Activated T-cell treated with anti-CD3 and anti-CD28 coated beads, Interleukin-2, amount 50 U/mL, for 72 hours (primary cell): ENCODE data around the gene MAST4. TPM values are rescaled to one million over a fixed set of nuclear protein-coding genes. Genes with fewer than 3 reads are reported as not detected.

ENCODE experiments used
- ATAC-seq, 2 donors: fragments of 150-1000 bp; cut with Tn5 transposase; replicated peaks in 1 of 2; 2 replicates each; pipeline ENCODE4 v1.10.0; 2021; ENCODE audit warnings: moderate library complexity in 2 of 2, mild to moderate bottlenecking in 1 of 2
- DNase-seq, 2 donors: peaks; one replicate each; pipeline ENCODE4 v3.0.0; 2021 to 2022; ENCODE audit warnings: mixed read lengths in 1 of 2
- H3K27ac Mint-ChIP-seq: one replicate; pipeline ENCODE4 v1.8.0; 2022; ENCODE audit warnings: mild to moderate bottlenecking, moderate library complexity, mixed read lengths
- H3K27me3 Mint-ChIP-seq: one replicate; pipeline ENCODE4 v1.8.0; 2022; ENCODE audit warnings: low read depth, mixed read lengths
- H3K36me3 Mint-ChIP-seq, 2 donors: one replicate each; pipeline ENCODE4 v1.8.0; 2022; ENCODE audit warnings: mixed read lengths in 2 of 2, mild to moderate bottlenecking in 1 of 2; ENCODE audit not compliant: insufficient read depth in 2 of 2
- H3K4me1 Mint-ChIP-seq: one replicate; pipeline ENCODE4 v1.8.0; 2022; ENCODE audit warnings: low read depth, mixed read lengths
- H3K4me3 Mint-ChIP-seq, 2 donors: one replicate each; pipeline ENCODE4 v1.8.0; 2022; ENCODE audit warnings: mild to moderate bottlenecking in 2 of 2, mixed read lengths in 2 of 2, moderate library complexity in 2 of 2
- H3K9me3 Mint-ChIP-seq, 2 donors: one replicate each; pipeline ENCODE4 v1.8.0; 2022; ENCODE audit warnings: mixed read lengths in 2 of 2
- total RNA-seq, 2 donors: library from RNA; stranded (reverse); gene quantifications; one replicate each; pipeline ENCODE4 v1.2.3, GENCODE V29; 2022

MAST4 gene
- 10 to 100 TPM; 32.9 to 38.3 TPM for total RNA-seq

DNA sequence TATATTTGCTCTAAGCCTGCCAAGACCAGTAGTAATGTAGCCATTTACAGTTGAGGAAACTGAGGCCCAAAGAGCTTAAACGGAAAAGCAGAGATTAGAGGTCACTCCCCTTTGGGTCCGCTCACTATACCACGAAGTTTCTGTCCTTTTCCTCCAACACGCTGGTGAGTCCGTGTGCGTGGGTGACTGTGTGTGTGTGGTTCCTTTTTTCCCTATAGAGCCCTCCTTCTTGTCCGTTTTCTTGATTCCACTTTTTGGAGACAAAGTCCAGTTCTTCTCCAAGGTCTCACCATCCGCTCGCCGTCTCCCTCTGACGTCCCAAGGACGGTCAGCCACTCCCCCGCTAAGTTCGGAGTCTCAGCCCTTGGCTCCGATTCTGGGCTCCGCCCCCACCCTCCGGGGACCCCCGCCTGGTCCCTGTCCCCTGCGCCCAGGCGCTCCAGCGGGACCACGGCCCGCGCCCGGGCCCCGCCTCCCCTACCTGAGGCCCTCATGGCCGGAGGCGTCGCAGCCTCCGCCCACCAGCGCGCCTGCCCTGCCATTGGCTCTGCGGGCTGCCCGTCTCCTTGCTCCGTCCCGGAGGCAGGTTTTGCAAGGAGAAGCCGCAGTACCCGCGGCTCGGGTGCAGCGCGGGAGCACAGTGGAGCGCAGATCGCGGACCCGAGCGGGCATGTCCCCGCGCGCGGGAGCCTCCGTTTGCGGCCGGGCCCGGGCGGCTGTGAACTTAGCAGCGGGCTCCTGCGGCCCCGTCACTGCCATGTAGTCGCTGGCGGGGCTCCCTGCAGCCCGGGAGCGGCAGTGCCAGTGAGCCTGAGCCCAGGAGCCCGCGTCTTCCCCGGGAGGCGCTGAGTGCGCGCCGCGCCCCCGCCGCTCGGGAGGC, at the start of gene MAST4:
TSS of gene MAST4 (plus strand) at position 638 of the 880 bp plus-strand sequence. CDS start 263 bp downstream, outside the sequence.
- no peak within 1 kb of the TSS for H3K27ac Mint-ChIP-seq
- peak; percentile 95 for ATAC-seq
- H3K27me3 Mint-ChIP-seq: peaks cover 79% of the 10 kb centered on the region
- peaks cover 18% of the 10 kb centered on the region for H3K4me1 Mint-ChIP-seq
- peak; percentile 80 to 88 for DNase-seq
- no peaks in the 10 kb centered on the region for H3K36me3 Mint-ChIP-seq
- no peaks in the 10 kb centered on the region for H3K9me3 Mint-ChIP-seq
- H3K4me3 Mint-ChIP-seq: peak within 1 kb of the TSS; percentile 82 to 88

GRCh38 chr5:66546541-66546940, 49.7 kb upstream of the MAST4 start:
- Mint-ChIP-seq H3K36me3 (peaks cover 5 to 9% of the 10 kb centered on the region in 2 donors), H3K9me3 (peaks cover 6 to 8% of the 10 kb centered on the region in 2 donors), H3K27ac (no peak overlapping the region), H3K27me3 (peaks cover 23% of the 10 kb centered on the region), H3K4me1 (peaks cover 7% of the 10 kb centered on the region), H3K4me3 (no peak overlapping the region)
- ATAC-seq: no peak
- no peak for DNase-seq

GRCh38 chr5:66551338-66551737, 44.9 kb upstream of the MAST4 start:
- Mint-ChIP-seq H3K4me3 (no peak overlapping the region), H3K4me1 (peaks cover 25% of the 10 kb centered on the region), H3K36me3 (peaks cover 7 to 13% of the 10 kb centered on the region in 2 donors), H3K9me3 (peaks cover 7 to 9% of the 10 kb centered on the region in 2 donors), H3K27ac (no peak overlapping the region), H3K27me3 (peaks cover 19% of the 10 kb centered on the region)
- ATAC-seq (no peak), DNase-seq (no peak)

- peaks cover 19% of the 10 kb centered on the region for H3K27me3 Mint-ChIP-seq
- H3K9me3 Mint-ChIP-seq: peaks cover 7 to 9% of the 10 kb centered on the region in 2 donors
- H3K4me1 Mint-ChIP-seq: peaks cover 25% of the 10 kb centered on the region
- peaks cover 7 to 13% of the 10 kb centered on the region in 2 donors for H3K36me3 Mint-ChIP-seq
- no peak overlapping the region for H3K4me3 Mint-ChIP-seq
- DNase-seq (no peak), ATAC-seq (no peak)
- H3K27ac Mint-ChIP-seq: no peak overlapping the region
These were observed 44.2 kb upstream of the MAST4 start for GRCh38 chr5:66551945-66552344.

GRCh38 chr5:66553368-66553912, 42.8 kb upstream of the MAST4 start:
- peaks cover 7% of the 10 kb centered on the region in 2 donors for H3K9me3 Mint-ChIP-seq
- H3K4me1 Mint-ChIP-seq: peaks cover 29% of the 10 kb centered on the region
- no peak overlapping the region for H3K27ac Mint-ChIP-seq
- ATAC-seq: no peak
- H3K27me3 Mint-ChIP-seq: peaks cover 19% of the 10 kb centered on the region
- peak overlapping the region; percentile 20 to 62 for H3K4me3 Mint-ChIP-seq
- DNase-seq: no peak
- H3K36me3 Mint-ChIP-seq: peaks cover 5 to 9% of the 10 kb centered on the region in 2 donors

- ATAC-seq (peak; percentile 90 to 91), DNase-seq (peak; percentile 61 to 70)
- H3K9me3 Mint-ChIP-seq: peaks cover 4 to 6% of the 10 kb centered on the region in 2 donors
- peak overlapping the region; percentile 20 to 62 for H3K4me3 Mint-ChIP-seq
- peaks cover 35% of the 10 kb centered on the region for H3K4me1 Mint-ChIP-seq
- H3K27me3 Mint-ChIP-seq: peaks cover 15% of the 10 kb centered on the region
- H3K27ac Mint-ChIP-seq: peak overlapping the region; percentile 14
- H3K36me3 Mint-ChIP-seq: peaks cover 4 to 9% of the 10 kb centered on the region in 2 donors
These were observed 42.1 kb upstream of the MAST4 start for GRCh38 chr5:66553916-66554575.

DNA sequence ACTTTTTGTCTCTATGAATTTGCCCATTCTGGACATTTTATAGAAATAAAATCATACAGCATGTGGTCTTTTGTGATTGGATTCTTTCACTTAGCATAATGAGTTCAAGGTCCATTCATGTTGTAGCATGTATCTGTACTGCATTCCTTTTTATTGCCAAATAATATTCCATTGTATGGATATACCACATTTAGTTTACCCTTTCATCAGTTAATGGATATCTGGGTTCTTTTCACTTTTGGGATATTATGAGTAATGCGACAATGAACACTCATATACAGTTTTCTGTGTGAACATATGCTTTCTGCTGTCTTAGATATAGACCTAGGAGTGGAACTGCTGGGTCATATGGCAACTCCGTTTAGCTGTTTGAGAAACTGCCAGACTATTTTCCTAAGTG, 41.3 kb upstream of the MAST4 start:
- Mint-ChIP-seq H3K9me3 (peaks cover 2% of the 10 kb centered on the region in 2 donors), H3K27ac (peak overlapping the region; percentile 16), H3K27me3 (peaks cover 9% of the 10 kb centered on the region), H3K4me1 (peaks cover 37% of the 10 kb centered on the region), H3K4me3 (peak overlapping the region in 1 of 2 donors; percentile 43), H3K36me3 (peaks cover 2 to 8% of the 10 kb centered on the region in 2 donors)
- ATAC-seq (no peak), DNase-seq (no peak)

DNA sequence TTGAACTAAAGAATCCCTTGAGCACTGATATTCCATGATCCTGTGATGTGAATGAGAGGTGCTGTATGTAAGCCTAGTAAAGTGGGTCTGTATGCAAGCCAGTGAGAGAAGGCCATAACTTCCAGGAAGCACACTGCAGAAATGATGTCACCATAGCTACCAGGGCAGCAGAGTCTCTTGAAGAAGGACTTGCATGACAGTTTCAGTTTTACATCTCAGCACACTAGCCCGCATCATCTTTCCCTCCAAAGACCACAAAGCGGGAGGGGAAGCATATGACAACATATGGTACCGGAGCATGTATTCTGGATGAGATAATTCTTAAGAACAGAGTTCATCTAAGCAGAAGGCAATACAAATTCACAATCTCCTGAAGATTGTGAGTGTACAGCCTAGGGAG, 37.6 kb upstream of the MAST4 start:
- Mint-ChIP-seq H3K4me1 (peaks cover 31% of the 10 kb centered on the region), H3K27ac (no peak overlapping the region)
- ATAC-seq: peak; percentile 61 to 66

DNA sequence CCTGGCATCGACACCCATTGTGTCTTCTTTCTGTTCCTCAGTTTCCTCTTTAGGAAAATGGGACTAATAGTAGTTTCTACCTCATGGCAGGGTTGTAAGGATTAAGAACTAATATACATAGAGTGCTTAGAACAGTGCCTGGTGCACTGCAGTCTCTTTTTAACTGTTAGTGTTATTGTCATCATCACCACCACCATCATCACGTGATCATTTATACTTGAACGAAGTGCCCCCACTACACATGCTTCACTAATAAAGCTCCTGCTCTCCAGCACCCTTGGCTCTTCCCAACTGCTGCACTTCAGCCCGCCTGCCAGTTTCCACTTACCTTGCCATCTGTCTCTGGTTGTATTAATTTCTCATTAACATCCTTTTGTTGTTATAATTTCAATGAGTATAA, 35.8 kb upstream of the MAST4 start:
- Mint-ChIP-seq H3K36me3 (peaks cover under 1 to 4% of the 10 kb centered on the region in 2 donors), H3K4me1 (peaks cover 17% of the 10 kb centered on the region), H3K27me3 (peaks cover 26% of the 10 kb centered on the region), H3K9me3 (peaks cover under 1% of the 10 kb centered on the region in 2 donors), H3K27ac (no peak overlapping the region), H3K4me3 (no peak overlapping the region)
- DNase-seq (no peak), ATAC-seq (no peak)

More for the DNA sequence above, 37.6 kb upstream of the MAST4 start:
- Mint-ChIP-seq H3K36me3 (peaks cover 2 to 6% of the 10 kb centered on the region in 2 donors), H3K27me3 (peaks cover 19% of the 10 kb centered on the region), H3K4me3 (no peak overlapping the region), H3K9me3 (peaks cover 2% of the 10 kb centered on the region in 2 donors)
- peak; percentile 52 to 63 for DNase-seq

GRCh38 chr5:66561256-66561990, 34.8 kb upstream of the MAST4 start:
- H3K4me1 Mint-ChIP-seq: peaks cover 24% of the 10 kb centered on the region
- no peak overlapping the region for H3K4me3 Mint-ChIP-seq
- no peak for ATAC-seq
- peaks cover 28% of the 10 kb centered on the region for H3K27me3 Mint-ChIP-seq
- no peak for DNase-seq
- peaks cover 0 to under 1% of the 10 kb centered on the region in 2 donors for H3K36me3 Mint-ChIP-seq
- no peak overlapping the region for H3K27ac Mint-ChIP-seq
- no peaks in the 10 kb centered on the region for H3K9me3 Mint-ChIP-seq

DNA sequence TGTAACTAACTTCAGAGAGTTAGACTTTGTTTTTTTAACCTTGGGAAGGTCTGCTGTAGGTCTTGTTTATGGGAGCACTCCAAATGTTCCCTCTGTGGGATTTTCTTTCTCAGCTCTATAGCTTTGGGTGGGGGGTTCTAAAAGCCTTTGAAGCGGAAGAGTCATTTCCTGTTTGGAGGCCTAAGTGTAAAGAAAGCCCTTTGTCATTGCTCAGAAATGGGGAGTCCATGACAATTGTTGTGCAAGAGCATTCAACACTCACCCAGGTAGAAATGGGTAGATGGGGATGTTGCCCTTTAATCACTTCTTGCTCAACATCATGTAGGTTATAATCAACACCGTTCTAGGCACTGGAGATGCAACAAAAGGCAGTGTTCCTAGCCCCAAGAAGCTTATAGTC, 30.3 kb upstream of the MAST4 start:
- Mint-ChIP-seq H3K36me3 (no peaks in the 10 kb centered on the region), H3K27ac (no peak overlapping the region), H3K27me3 (peaks cover 35% of the 10 kb centered on the region), H3K4me1 (peaks cover 19% of the 10 kb centered on the region), H3K9me3 (peaks cover 0 to 3% of the 10 kb centered on the region in 2 donors), H3K4me3 (no peak overlapping the region)
- peak in 1 of 2 donors; percentile 27 for ATAC-seq
- no peak for DNase-seq

GRCh38 chr5:66567474-66567873, 28.7 kb upstream of the MAST4 start:
- no peak overlapping the region for H3K4me3 Mint-ChIP-seq
- ATAC-seq (no peak), DNase-seq (no peak)
- H3K27ac Mint-ChIP-seq: no peak overlapping the region
- H3K27me3 Mint-ChIP-seq: peaks cover 33% of the 10 kb centered on the region
- peaks cover 19% of the 10 kb centered on the region for H3K4me1 Mint-ChIP-seq
- no peaks in the 10 kb centered on the region for H3K36me3 Mint-ChIP-seq
- H3K9me3 Mint-ChIP-seq: peaks cover 0 to 3% of the 10 kb centered on the region in 2 donors
